Glutamatergic neuron (in vitro differentiated cells): Measurements from ENCODE around the gene ASB3. TPM values are rescaled to one million over a fixed set of nuclear protein-coding genes. Genes with fewer than 3 reads are reported as not detected.
"Not testable (repeated sequence)": the region's sequence is repeated elsewhere in the genome, so short reads cannot be mapped to it uniquely, and the experiment has no call there.

ENCODE experiments used
- DNase-seq: peaks from one replicate; pipeline ENCODE4 v3.0.0; 2022
- H3K27ac Mint-ChIP-seq: one replicate; pipeline ENCODE4 v1.8.0; 2020; ENCODE audit warnings: mild to moderate bottlenecking, mixed read lengths, inconsistent platforms; ENCODE audit not compliant: unreplicated experiment
- H3K27me3 Mint-ChIP-seq: one replicate; pipeline ENCODE4 v1.8.0; 2020; ENCODE audit warnings: mild to moderate bottlenecking, moderate library complexity, mixed read lengths, inconsistent platforms; ENCODE audit not compliant: unreplicated experiment
- H3K36me3 Mint-ChIP-seq: one replicate; pipeline ENCODE4 v1.8.0; 2020; ENCODE audit warnings: mild to moderate bottlenecking, mixed read lengths, inconsistent platforms; ENCODE audit not compliant: unreplicated experiment
- H3K4me1 Mint-ChIP-seq: one replicate; pipeline ENCODE4 v1.8.0; 2020; ENCODE audit warnings: mild to moderate bottlenecking, low read depth, mixed read lengths, inconsistent platforms; ENCODE audit not compliant: unreplicated experiment
- H3K4me3 Mint-ChIP-seq: one replicate; pipeline ENCODE4 v1.8.0; 2020; ENCODE audit warnings: mild to moderate bottlenecking, mixed read lengths, inconsistent platforms; ENCODE audit not compliant: unreplicated experiment
- H3K9me3 Mint-ChIP-seq: one replicate; pipeline ENCODE4 v1.8.0; 2020; ENCODE audit warnings: mild to moderate bottlenecking, moderate library complexity, mixed read lengths, inconsistent platforms; ENCODE audit not compliant: unreplicated experiment
- total RNA-seq: library from RNA; stranded (reverse); fragmentation: NEBNext Ultra II Directional; extraction: Animal tissue kit (Norgen Biotek cat#: 25700); gene quantifications from one replicate; pipeline ENCODE4 v1.2.1, GENCODE V29; 2021; ENCODE audit not compliant: unreplicated experiment
- TF ChIP-seq, protein P1 (sequence below): fragments of 200-600 bp; sonication (generic); IDR thresholded peaks from one replicate; pipeline ENCODE4 v1.5.0; 2021; ENCODE audit not compliant: partially characterized antibody, unreplicated experiment

Gene ASB3
- total RNA-seq, 1 donor from 2014 or later, result 25.3 TPM

DNA sequence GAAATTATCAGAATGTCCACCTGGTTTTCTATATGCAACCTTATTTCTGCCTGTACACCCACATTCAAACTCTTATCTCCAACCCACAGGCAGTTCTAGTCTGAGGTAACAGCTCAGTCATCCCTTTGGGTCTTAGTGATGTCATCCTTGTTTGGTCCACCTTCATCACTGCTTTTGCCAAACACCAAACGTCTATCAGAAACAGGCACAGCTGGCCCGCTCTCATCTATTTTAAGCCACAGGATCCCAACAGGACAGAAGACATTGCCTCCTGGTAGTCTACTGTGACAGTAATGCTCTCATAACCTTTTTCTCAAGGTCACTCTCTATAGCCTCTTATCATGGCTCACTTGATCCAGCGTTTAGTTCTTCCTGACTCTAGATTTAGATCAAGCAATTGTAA lies 118.1 kb downstream of the ASB3 start:
- Mint-ChIP-seq H3K4me3 (no peak overlapping the region), H3K4me1 (no peaks in the 10 kb centered on the region), H3K36me3 (peaks cover 12% of the 10 kb centered on the region), H3K9me3 (peaks cover 4% of the 10 kb centered on the region), H3K27me3 (peaks cover 5% of the 10 kb centered on the region), H3K27ac (no peak overlapping the region)
- DNase-seq, result no peak
- TF ChIP-seq, protein P1, sequence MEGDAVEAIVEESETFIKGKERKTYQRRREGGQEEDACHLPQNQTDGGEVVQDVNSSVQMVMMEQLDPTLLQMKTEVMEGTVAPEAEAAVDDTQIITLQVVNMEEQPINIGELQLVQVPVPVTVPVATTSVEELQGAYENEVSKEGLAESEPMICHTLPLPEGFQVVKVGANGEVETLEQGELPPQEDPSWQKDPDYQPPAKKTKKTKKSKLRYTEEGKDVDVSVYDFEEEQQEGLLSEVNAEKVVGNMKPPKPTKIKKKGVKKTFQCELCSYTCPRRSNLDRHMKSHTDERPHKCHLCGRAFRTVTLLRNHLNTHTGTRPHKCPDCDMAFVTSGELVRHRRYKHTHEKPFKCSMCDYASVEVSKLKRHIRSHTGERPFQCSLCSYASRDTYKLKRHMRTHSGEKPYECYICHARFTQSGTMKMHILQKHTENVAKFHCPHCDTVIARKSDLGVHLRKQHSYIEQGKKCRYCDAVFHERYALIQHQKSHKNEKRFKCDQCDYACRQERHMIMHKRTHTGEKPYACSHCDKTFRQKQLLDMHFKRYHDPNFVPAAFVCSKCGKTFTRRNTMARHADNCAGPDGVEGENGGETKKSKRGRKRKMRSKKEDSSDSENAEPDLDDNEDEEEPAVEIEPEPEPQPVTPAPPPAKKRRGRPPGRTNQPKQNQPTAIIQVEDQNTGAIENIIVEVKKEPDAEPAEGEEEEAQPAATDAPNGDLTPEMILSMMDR, result no peak

DNA sequence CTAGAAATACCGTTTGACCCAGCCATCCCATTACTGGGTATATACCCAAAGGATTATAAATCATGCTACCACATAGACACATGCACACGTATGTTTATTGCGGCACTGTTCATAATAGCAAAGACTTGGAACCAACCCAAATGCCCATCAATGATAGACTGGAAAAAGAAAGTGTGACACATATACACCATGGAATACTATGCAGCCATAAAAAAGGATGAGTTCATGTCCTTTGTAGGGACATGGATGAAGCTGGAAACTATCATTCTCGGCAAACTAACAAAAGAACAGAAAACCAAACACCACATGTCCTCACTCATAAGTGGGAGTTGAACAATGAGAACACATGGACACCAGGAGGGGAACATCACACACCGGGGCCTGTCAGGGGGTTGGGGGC lies 119.6 kb downstream of the ASB3 start:
- H3K36me3 Mint-ChIP-seq, result peaks cover 12% of the 10 kb centered on the region
- DNase-seq, H3K27ac Mint-ChIP-seq: not testable (repeated sequence)

DNA sequence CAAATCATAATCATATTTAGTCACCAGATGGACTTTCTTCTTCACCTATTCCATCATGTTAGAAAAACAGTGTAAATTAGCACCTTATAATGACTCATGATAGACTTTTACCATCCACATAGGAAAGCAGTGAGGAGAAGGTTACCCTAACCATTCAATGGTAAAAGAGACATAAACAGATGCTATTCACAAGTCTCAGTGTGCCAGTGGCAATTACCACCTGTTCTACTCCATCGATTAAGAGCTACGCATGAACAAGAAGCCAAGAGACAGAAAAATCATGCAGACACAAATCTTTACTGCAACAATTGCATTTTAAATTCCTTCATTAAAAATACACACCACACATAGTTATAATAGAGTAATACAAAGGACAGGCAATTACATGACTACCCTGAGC lies 125.9 kb downstream of the ASB3 start:
- peaks cover 4% of the 10 kb centered on the region for H3K27me3 Mint-ChIP-seq
- H3K4me1 Mint-ChIP-seq, result no peaks in the 10 kb centered on the region
- no peak overlapping the region for H3K4me3 Mint-ChIP-seq
- H3K36me3 Mint-ChIP-seq, result no peaks in the 10 kb centered on the region
- no peaks in the 10 kb centered on the region for H3K9me3 Mint-ChIP-seq
- TF ChIP-seq, protein P1, result no peak
- no peak for DNase-seq
- H3K27ac Mint-ChIP-seq, result no peak overlapping the region

More for the DNA sequence above, 119.6 kb downstream of the ASB3 start:
- H3K4me3 Mint-ChIP-seq, H3K9me3 Mint-ChIP-seq, H3K4me1 Mint-ChIP-seq, H3K27me3 Mint-ChIP-seq: not testable (repeated sequence)

DNA sequence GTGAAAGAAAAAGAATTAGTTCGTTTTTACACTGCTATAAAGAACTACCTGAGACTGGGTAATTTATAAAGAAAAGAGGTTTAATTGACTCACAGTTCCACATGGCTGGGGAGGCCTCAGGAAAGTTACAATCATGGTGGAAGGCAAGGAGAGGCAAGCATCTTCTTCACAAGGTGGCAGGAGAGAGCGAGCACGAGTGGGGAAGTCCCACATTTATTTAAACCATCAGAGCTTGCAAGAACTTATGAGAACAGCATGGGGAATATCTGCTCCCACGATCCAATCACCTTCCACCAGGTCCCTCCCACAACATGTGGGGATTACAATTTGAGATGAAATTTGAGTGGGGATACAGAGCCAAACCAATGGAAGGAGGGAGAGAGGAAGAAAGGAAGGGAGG lies 128.3 kb downstream of the ASB3 start:
- not testable (repeated sequence) for H3K4me3 Mint-ChIP-seq, DNase-seq, H3K27me3 Mint-ChIP-seq, H3K27ac Mint-ChIP-seq, H3K36me3 Mint-ChIP-seq, H3K4me1 Mint-ChIP-seq, H3K9me3 Mint-ChIP-seq

DNA sequence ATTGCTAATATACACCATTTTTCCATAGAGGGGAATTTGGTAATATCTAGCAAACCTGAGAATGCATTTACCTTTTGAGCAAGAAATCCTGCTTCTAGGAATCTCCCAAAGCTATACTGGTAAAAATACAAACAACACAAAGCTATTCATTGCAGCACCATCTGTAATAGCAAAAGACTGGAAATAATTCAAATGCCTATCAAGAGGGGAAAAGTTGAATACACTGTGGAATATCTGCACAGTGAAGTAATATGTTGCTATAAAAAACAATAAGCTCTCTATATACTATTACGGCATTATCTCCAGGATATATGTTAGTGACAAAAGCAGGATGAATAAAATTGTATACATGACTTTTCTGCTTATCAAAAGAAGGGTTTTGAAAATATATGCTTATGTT lies 131.5 kb downstream of the ASB3 start:
- no peaks in the 10 kb centered on the region for H3K36me3 Mint-ChIP-seq
- no peak overlapping the region for H3K4me3 Mint-ChIP-seq
- no peaks in the 10 kb centered on the region for H3K9me3 Mint-ChIP-seq
- no peaks in the 10 kb centered on the region for H3K4me1 Mint-ChIP-seq
- no peak for DNase-seq
- H3K27ac Mint-ChIP-seq, result no peak overlapping the region
- TF ChIP-seq, protein P1, result no peak
- peaks cover 3% of the 10 kb centered on the region for H3K27me3 Mint-ChIP-seq

DNA sequence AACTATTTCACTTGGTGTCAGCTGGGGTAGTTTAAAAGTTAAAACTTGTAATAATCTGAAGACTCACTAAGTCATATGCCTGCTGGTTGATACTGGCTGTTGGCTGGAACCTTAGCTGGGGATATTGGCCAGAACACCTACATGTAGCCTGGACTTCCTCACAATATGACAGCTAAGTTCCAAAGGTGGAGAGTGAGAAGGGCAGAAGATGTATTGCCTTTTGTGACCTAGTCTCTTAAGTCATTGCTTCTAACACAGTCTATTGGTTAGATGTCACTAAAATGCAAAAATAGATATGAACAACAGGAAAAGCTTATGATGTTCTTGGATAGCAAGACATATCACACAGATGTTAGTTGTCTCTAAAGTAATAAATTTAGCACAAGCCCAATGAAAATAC lies 132.4 kb downstream of the ASB3 start:
- Mint-ChIP-seq H3K36me3 (no peaks in the 10 kb centered on the region), H3K27ac (no peak overlapping the region), H3K4me1 (no peaks in the 10 kb centered on the region), H3K27me3 (peaks cover 3% of the 10 kb centered on the region), H3K4me3 (no peak overlapping the region), H3K9me3 (no peaks in the 10 kb centered on the region)
- no peak for DNase-seq
- TF ChIP-seq, protein P1, result no peak
